ENCODE measurements around the gene THOP1. TPM values are rescaled to one million over a fixed set of nuclear protein-coding genes. Genes with fewer than 3 reads are reported as not detected.
A peak's percentile ranks its signal among the peaks of the same experiment; 100 is the strongest.

Gene THOP1
- total RNA-seq, 1 donor from 2014 or later: 79.0 TPM

DNA sequence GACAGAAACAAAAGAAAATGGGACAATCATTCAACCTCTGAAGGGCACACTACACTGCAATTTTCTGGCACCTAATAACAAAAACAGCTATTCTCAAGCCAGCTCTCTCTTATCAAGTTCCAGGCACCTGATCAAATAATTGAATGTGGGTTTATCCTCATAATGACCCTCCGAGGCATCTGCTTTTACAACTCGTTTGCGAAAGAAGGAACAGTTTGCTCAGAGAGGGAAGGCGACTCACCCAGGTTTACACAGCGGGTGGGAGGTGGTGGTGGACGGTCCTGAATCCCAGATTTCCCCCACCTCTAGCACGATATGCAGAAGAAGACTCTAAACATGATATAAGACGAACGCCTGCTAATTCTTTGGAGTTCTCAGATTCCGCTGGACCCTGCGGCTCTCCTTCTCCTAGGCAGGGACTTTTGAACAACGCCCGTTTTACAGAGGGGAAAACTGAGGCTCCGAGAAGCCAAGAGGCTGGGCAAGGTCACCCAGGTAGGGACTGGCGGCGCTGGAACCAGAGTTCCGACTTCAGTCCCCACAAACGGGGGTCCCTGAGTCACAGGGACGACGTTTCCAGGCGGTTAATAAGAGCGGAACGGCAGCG is 2.9 kb upstream of the THOP1 start:
- Histone ChIP-seq H3K36me3 (ENCODE audit: control insufficient read depth, insufficient read depth, low read length) (no peaks in the 10 kb centered on the region), H3K27me3 (ENCODE audit: control insufficient read depth, insufficient read depth, low read length) (no peaks in the 10 kb centered on the region), H3K4me3 (ENCODE audit: low read depth, low read length) (peak overlapping the region; percentile 95)
- TF ChIP-seq, protein P1, sequence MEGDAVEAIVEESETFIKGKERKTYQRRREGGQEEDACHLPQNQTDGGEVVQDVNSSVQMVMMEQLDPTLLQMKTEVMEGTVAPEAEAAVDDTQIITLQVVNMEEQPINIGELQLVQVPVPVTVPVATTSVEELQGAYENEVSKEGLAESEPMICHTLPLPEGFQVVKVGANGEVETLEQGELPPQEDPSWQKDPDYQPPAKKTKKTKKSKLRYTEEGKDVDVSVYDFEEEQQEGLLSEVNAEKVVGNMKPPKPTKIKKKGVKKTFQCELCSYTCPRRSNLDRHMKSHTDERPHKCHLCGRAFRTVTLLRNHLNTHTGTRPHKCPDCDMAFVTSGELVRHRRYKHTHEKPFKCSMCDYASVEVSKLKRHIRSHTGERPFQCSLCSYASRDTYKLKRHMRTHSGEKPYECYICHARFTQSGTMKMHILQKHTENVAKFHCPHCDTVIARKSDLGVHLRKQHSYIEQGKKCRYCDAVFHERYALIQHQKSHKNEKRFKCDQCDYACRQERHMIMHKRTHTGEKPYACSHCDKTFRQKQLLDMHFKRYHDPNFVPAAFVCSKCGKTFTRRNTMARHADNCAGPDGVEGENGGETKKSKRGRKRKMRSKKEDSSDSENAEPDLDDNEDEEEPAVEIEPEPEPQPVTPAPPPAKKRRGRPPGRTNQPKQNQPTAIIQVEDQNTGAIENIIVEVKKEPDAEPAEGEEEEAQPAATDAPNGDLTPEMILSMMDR (IDR thresholded peaks at IDR 0.05; ENCODE audit: insufficient read depth, low read length, poor library complexity, severe bottlenecking): no peak
- DNase-seq (ENCODE audit: low read depth): no peak

DNA sequence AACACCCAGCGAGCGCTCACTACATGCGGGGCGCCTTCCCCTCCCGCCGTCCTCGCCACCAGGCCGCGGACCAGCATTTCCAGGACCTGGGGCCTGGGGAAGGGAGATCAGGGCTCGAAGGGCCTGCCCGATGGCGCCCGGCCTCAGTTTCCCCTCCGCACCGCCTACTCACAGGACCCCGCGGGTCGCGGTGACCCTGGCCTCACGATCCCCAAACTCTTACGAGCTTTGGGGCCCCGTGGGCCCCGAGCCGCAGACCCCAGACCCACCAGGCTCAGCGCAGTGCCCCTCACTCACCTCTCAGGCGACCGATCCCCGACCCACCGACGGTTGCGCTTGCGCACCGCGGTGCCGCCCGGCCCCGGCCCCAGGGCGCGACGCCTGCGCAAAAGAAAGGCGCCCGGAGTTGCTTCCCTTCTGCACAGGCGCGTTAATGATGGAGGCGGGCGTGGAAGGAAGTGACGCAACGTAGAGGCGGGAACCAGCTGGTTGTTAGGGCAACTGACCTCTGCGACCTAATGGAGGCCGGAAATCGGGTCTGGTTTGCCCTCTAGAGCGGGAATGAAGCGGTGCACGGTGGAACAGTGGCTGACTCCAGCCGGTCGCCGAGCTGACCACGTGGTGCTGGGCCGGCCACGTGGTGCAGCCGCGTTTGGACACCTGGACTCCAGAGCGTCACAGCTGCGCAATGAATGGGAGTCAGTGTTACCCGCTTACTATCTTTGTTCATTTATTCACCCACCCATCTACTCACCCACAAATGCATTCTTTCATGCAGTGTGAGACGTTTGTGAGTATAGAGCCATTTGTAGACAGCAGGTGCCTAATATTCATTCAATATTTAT is 2.1 kb upstream of the THOP1 start, which contains the start of gene SGTA:
TSS of gene SGTA (minus strand) at position 338 of the 845 bp plus-strand sequence. CDS start 14,205 bp downstream, outside the sequence.
- Histone ChIP-seq H3K27me3 (ENCODE audit: control insufficient read depth, insufficient read depth, low read length) (no peaks in the 10 kb centered on the region), H3K36me3 (ENCODE audit: control insufficient read depth, insufficient read depth, low read length) (no peaks in the 10 kb centered on the region), H3K4me3 (ENCODE audit: low read depth, low read length) (peak within 1 kb of the TSS; percentile 95)
- TF ChIP-seq, protein P1 (IDR thresholded peaks at IDR 0.05; ENCODE audit: insufficient read depth, low read length, poor library complexity, severe bottlenecking): peak; percentile 40
- DNase-seq (ENCODE audit: low read depth): peak; percentile 95

GRCh38 chr19:2783781-2784145 is 1.5 kb upstream of the THOP1 start:
- Histone ChIP-seq H3K27me3 (ENCODE audit: control insufficient read depth, insufficient read depth, low read length) (no peaks in the 10 kb centered on the region), H3K4me3 (ENCODE audit: low read depth, low read length) (no peak overlapping the region), H3K36me3 (ENCODE audit: control insufficient read depth, insufficient read depth, low read length) (no peaks in the 10 kb centered on the region)
- DNase-seq (ENCODE audit: low read depth): no peak
- TF ChIP-seq, protein P1 (IDR thresholded peaks at IDR 0.05; ENCODE audit: insufficient read depth, low read length, poor library complexity, severe bottlenecking): no peak

GRCh38 chr19:2787115-2787514 is 1.8 kb downstream of the THOP1 start:
- Histone ChIP-seq H3K36me3 (ENCODE audit: control insufficient read depth, insufficient read depth, low read length) (no peaks in the 10 kb centered on the region), H3K27me3 (ENCODE audit: control insufficient read depth, insufficient read depth, low read length) (no peaks in the 10 kb centered on the region), H3K4me3 (ENCODE audit: low read depth, low read length) (no peak overlapping the region)
- TF ChIP-seq, protein P1 (IDR thresholded peaks at IDR 0.05; ENCODE audit: insufficient read depth, low read length, poor library complexity, severe bottlenecking): no peak
- DNase-seq (ENCODE audit: low read depth): no peak

- DNase-seq (ENCODE audit: low read depth): no peak
- H3K4me3 ChIP-seq (ENCODE audit: low read depth, low read length): no peak overlapping the region
- no peaks in the 10 kb centered on the region for H3K27me3 ChIP-seq (ENCODE audit: control insufficient read depth, insufficient read depth, low read length)
- no peaks in the 10 kb centered on the region for H3K36me3 ChIP-seq (ENCODE audit: control insufficient read depth, insufficient read depth, low read length)
- TF ChIP-seq, protein P1 (IDR thresholded peaks at IDR 0.05; ENCODE audit: insufficient read depth, low read length, poor library complexity, severe bottlenecking): no peak
Measured at GRCh38 chr19:2788237-2788636, 2.9 kb downstream of the THOP1 start.

Measured in kidney epithelial cell (primary cell).